Trophoblast cell (in vitro differentiated cells and primary cell): Measurements from ENCODE around the gene CORO7.

Source experiments
- DNase-seq, 2 donors: peaks; one replicate each; pipeline ENCODE4 v3.0.0-alpha.2; 2016
- H2AFZ ChIP-seq: 2 replicates; pipeline ENCODE4 v1.6.1; 2013; ENCODE audit warnings: low read length, moderate library complexity, mild to moderate bottlenecking; ENCODE audit not compliant: insufficient read depth, poor library complexity
- H2AK5ac ChIP-seq: 2 replicates; pipeline ENCODE4 v1.6.1; 2013; ENCODE audit warnings: mild to moderate bottlenecking, low read length
- H2BK120ac ChIP-seq: 2 replicates; pipeline ENCODE4 v1.6.1; 2013; ENCODE audit warnings: low read length, mild to moderate bottlenecking, moderate library complexity; ENCODE audit not compliant: insufficient read depth, poor library complexity
- H2BK12ac ChIP-seq: 2 replicates; pipeline ENCODE4 v1.6.1; 2013; ENCODE audit warnings: mild to moderate bottlenecking, low read length, moderate library complexity
- H2BK5ac ChIP-seq: 2 replicates; pipeline ENCODE4 v1.6.1; 2013; ENCODE audit warnings: low read length, low read depth, moderate library complexity, mild to moderate bottlenecking; ENCODE audit not compliant: poor library complexity
- H3K14ac ChIP-seq: 2 replicates; pipeline ENCODE4 v1.6.1; 2013; ENCODE audit warnings: mild to moderate bottlenecking, low read length
- H3K18ac ChIP-seq: 2 replicates; pipeline ENCODE4 v1.6.1; 2013; ENCODE audit warnings: mild to moderate bottlenecking, low read length
- H3K23ac ChIP-seq: 2 replicates; pipeline ENCODE4 v1.6.1; 2013; ENCODE audit warnings: low read length
- H3K27ac ChIP-seq: 2 replicates; pipeline ENCODE4 v1.5.1; 2013; ENCODE audit warnings: low read depth, mild to moderate bottlenecking, inconsistent platforms, low read length, moderate library complexity
- H3K27me3 ChIP-seq: 2 replicates; pipeline ENCODE4 v1.6.1; 2013; ENCODE audit warnings: inconsistent platforms, mild to moderate bottlenecking, low read length, moderate library complexity; ENCODE audit not compliant: insufficient read depth
- H3K36me3 ChIP-seq, 2 experiments: 1 replicate in 1 of 2; 2 replicates in 1 of 2; pipeline ENCODE4 v1.6.1; 2013; ENCODE audit warnings: low read length in 2 of 2, mild to moderate bottlenecking in 2 of 2, moderate library complexity in 1 of 2; ENCODE audit not compliant: insufficient read depth in 2 of 2, control insufficient read depth in 1 of 2
- H3K4ac ChIP-seq: 2 replicates; pipeline ENCODE4 v1.6.1; 2013; ENCODE audit warnings: low read depth, mild to moderate bottlenecking, low read length, moderate library complexity
- H3K4me1 ChIP-seq, 2 experiments: 1 replicate in 1 of 2; 2 replicates in 1 of 2; pipeline ENCODE4 v1.6.1; 2013; ENCODE audit warnings: low read length in 2 of 2, mild to moderate bottlenecking in 2 of 2, moderate library complexity in 1 of 2; ENCODE audit not compliant: insufficient read depth in 2 of 2, control insufficient read depth in 1 of 2
- H3K4me2 ChIP-seq: 2 replicates; pipeline ENCODE4 v1.6.1; 2013; ENCODE audit warnings: inconsistent platforms, mild to moderate bottlenecking, low read length, moderate library complexity
- H3K4me3 ChIP-seq: 2 replicates; pipeline ENCODE4 v1.5.1; 2013; ENCODE audit warnings: mild to moderate bottlenecking, low read depth, low read length, inconsistent platforms
- H3K79me1 ChIP-seq: one replicate; pipeline ENCODE4 v1.6.1; 2013; ENCODE audit warnings: low read length
- H3K79me2 ChIP-seq: 2 replicates; pipeline ENCODE4 v1.6.1; 2013; ENCODE audit warnings: low read length, mild to moderate bottlenecking; ENCODE audit not compliant: control insufficient read depth, insufficient read depth, poor library complexity
- H3K9ac ChIP-seq: 2 replicates; pipeline ENCODE4 v1.6.1; 2013; ENCODE audit warnings: mild to moderate bottlenecking, low read length
- H3K9me3 ChIP-seq: 2 replicates; pipeline ENCODE4 v1.6.1; 2013; ENCODE audit warnings: low read depth, mild to moderate bottlenecking, control low read depth, inconsistent platforms, low read length; ENCODE audit not compliant: insufficient read depth
- H4K12ac ChIP-seq: 2 replicates; pipeline ENCODE4 v1.6.1; 2013; ENCODE audit warnings: low read depth, mild to moderate bottlenecking, low read length, moderate library complexity
- H4K8ac ChIP-seq: 2 replicates; pipeline ENCODE4 v1.6.1; 2013; ENCODE audit warnings: low read depth, mild to moderate bottlenecking, low read length, moderate library complexity
- H4K91ac ChIP-seq: one replicate; pipeline ENCODE4 v1.6.1; 2013; ENCODE audit warnings: low read depth, mild to moderate bottlenecking, low read length, moderate library complexity
- WGBS: extraction: QIAGEN DNeasy Blood & Tissue Kit; methylation state at CpG from one replicate; pipeline ENCODE4 v1.1.7; 2013; ENCODE audit warnings: missing lambda C conversion rate; ENCODE audit not compliant: insufficient read length, insufficient coverage; ENCODE audit errors: extremely low coverage; 5-methylcytosine and 5-hydroxymethylcytosine counted together

The CORO7 gene

GRCh38 chr16:4321286-4322120, 94.9 kb downstream of the CORO7 start:
- Histone ChIP-seq H3K14ac (no peak overlapping the region), H2BK120ac (no peak overlapping the region), H4K12ac (no peak overlapping the region), H4K8ac (no peak overlapping the region), H3K79me2 (peaks cover 7% of the 10 kb centered on the region), H3K18ac (peak overlapping the region; percentile 28), H4K91ac (peak overlapping the region; percentile 69), H3K4me1 (peaks cover 43 to 57% of the 10 kb centered on the region in 2 experiments), H3K9ac (no peak overlapping the region), H3K79me1 (peaks cover 13% of the 10 kb centered on the region), H3K23ac (no peak overlapping the region), H3K9me3 (no peaks in the 10 kb centered on the region), H2BK12ac (no peak overlapping the region), H3K27ac (no peak overlapping the region), H3K27me3 (no peaks in the 10 kb centered on the region), H3K4me2 (no peak overlapping the region), H3K36me3 (peaks cover 0 to 2% of the 10 kb centered on the region in 2 experiments), H2AFZ (no peak overlapping the region), H3K4me3 (no peak overlapping the region), H2BK5ac (no peak overlapping the region), H3K4ac (peak overlapping the region; percentile 38), H2AK5ac (no peak overlapping the region)
- no peak for DNase-seq
- WGBS: no CpG with 5 or more reads among the region's 19 CpGs

- no peaks in the 10 kb centered on the region for H3K27me3 ChIP-seq
- no peak overlapping the region for H3K4me2 ChIP-seq
- peak overlapping the region; percentile 20 for H3K14ac ChIP-seq
- no peak overlapping the region for H3K4me3 ChIP-seq
- H4K91ac ChIP-seq: peak overlapping the region; percentile 69
- H4K12ac ChIP-seq: no peak overlapping the region
- peak overlapping the region; percentile 12 for H4K8ac ChIP-seq
- WGBS: no CpG with 5 or more reads among the region's 16 CpGs
- peaks cover 11% of the 10 kb centered on the region for H3K79me2 ChIP-seq
- no peak overlapping the region for H2BK12ac ChIP-seq
- H3K23ac ChIP-seq: no peak overlapping the region
- no peak overlapping the region for H3K27ac ChIP-seq
- H3K9me3 ChIP-seq: no peaks in the 10 kb centered on the region
- H3K4me1 ChIP-seq: peaks cover 43 to 58% of the 10 kb centered on the region in 2 experiments
- H2BK5ac ChIP-seq: no peak overlapping the region
- H2AFZ ChIP-seq: no peak overlapping the region
- peak overlapping the region; percentile 38 for H3K4ac ChIP-seq
- no peak overlapping the region for H2AK5ac ChIP-seq
- H3K9ac ChIP-seq: no peak overlapping the region
- peaks cover 17% of the 10 kb centered on the region for H3K79me1 ChIP-seq
- H3K18ac ChIP-seq: peak overlapping the region; percentile 44
- peak overlapping the region; percentile 12 for H2BK120ac ChIP-seq
- DNase-seq: no peak
- peaks cover 0 to 2% of the 10 kb centered on the region in 2 experiments for H3K36me3 ChIP-seq
Measured at GRCh38 chr16:4320571-4321137, 95.7 kb downstream of the CORO7 start.

GRCh38 chr16:4319454-4320421, 96.7 kb downstream of the CORO7 start:
- no peak for DNase-seq

GRCh38 chr16:4318967-4319366, 97.4 kb downstream of the CORO7 start:
- H3K27ac ChIP-seq: no peak overlapping the region
- H3K27me3 ChIP-seq: no peaks in the 10 kb centered on the region
- no peak overlapping the region for H2BK5ac ChIP-seq
- no peak overlapping the region for H3K14ac ChIP-seq
- no peak overlapping the region for H2AK5ac ChIP-seq
- H4K12ac ChIP-seq: no peak overlapping the region
- peaks cover 26% of the 10 kb centered on the region for H3K79me1 ChIP-seq
- H2BK12ac ChIP-seq: no peak overlapping the region
- H3K18ac ChIP-seq: peak overlapping the region; percentile 28
- H3K9me3 ChIP-seq: no peaks in the 10 kb centered on the region
- H3K4me1 ChIP-seq: peaks cover 45 to 57% of the 10 kb centered on the region in 2 experiments
- peaks cover 0 to 2% of the 10 kb centered on the region in 2 experiments for H3K36me3 ChIP-seq
- DNase-seq: no peak
- H2BK120ac ChIP-seq: no peak overlapping the region
- H2AFZ ChIP-seq: no peak overlapping the region
- no CpG with 5 or more reads among the region's 5 CpGs for WGBS
- H4K91ac ChIP-seq: peak overlapping the region; percentile 69
- H3K4ac ChIP-seq: peak overlapping the region; percentile 4
- peaks cover 15% of the 10 kb centered on the region for H3K79me2 ChIP-seq
- H3K9ac ChIP-seq: no peak overlapping the region
- H3K4me3 ChIP-seq: no peak overlapping the region
- no peak overlapping the region for H3K4me2 ChIP-seq
- no peak overlapping the region for H4K8ac ChIP-seq
- H3K23ac ChIP-seq: no peak overlapping the region

More at GRCh38 chr16:4319454-4320421, 96.7 kb downstream of the CORO7 start:
- no peaks in the 10 kb centered on the region for H3K27me3 ChIP-seq
- no peak overlapping the region for H3K9ac ChIP-seq
- peak overlapping the region; percentile 53 for H2BK12ac ChIP-seq
- H3K4me3 ChIP-seq: no peak overlapping the region
- H2BK120ac ChIP-seq: no peak overlapping the region
- no peak overlapping the region for H2BK5ac ChIP-seq
- no peak overlapping the region for H3K4me2 ChIP-seq
- no peaks in the 10 kb centered on the region for H3K9me3 ChIP-seq
- peak overlapping the region; percentile 73 for H3K18ac ChIP-seq
- H3K79me1 ChIP-seq: peaks cover 23% of the 10 kb centered on the region
- peaks cover 0 to 2% of the 10 kb centered on the region in 2 experiments for H3K36me3 ChIP-seq
- peak overlapping the region; percentile 19 for H4K8ac ChIP-seq
- peak overlapping the region; percentile 55 for H4K12ac ChIP-seq
- peak overlapping the region; percentile 66 for H3K4ac ChIP-seq
- H3K27ac ChIP-seq: no peak overlapping the region
- peak overlapping the region; percentile 71 for H2AK5ac ChIP-seq
- peaks cover 15% of the 10 kb centered on the region for H3K79me2 ChIP-seq
- peak overlapping the region; percentile 69 for H4K91ac ChIP-seq
- no peak overlapping the region for H3K23ac ChIP-seq
- peak overlapping the region; percentile 54 for H3K14ac ChIP-seq
- WGBS: no CpG with 5 or more reads among the region's 37 CpGs
- H3K4me1 ChIP-seq: peaks cover 46 to 61% of the 10 kb centered on the region in 2 experiments
- no peak overlapping the region for H2AFZ ChIP-seq
